ENCODE data around the gene DNAJB7.

The DNAJB7 gene

GRCh38 chr22:40862013-40862412, at the start of gene DNAJB7:
TSS of gene DNAJB7 (minus strand) at chr22:40862113. CDS start at chr22:40861994, 119 bp downstream.
- Histone ChIP-seq H3K27me3 (ENCODE audit: insufficient read depth, low read depth) (no peaks in the 10 kb centered on the region), H3K79me2 (ENCODE audit: insufficient read depth, low read depth) (peaks cover 51% of the 10 kb centered on the region), H2AFZ (ENCODE audit: low read depth) (no peak within 1 kb of the TSS), H3K4me3 (IDR thresholded peaks at IDR 0.05; ENCODE audit: insufficient read depth, low read depth, low read length) (no peak within 1 kb of the TSS), H3K4me1 (ENCODE audit: low read depth, poor library complexity, severe bottlenecking) (peaks cover 14% of the 10 kb centered on the region), H3K27ac (no peak within 1 kb of the TSS), H3K4me2 (no peak within 1 kb of the TSS), H3K36me3 (ENCODE audit: insufficient read depth) (no peaks in the 10 kb centered on the region), H3K9ac (no peak within 1 kb of the TSS), H4K20me1 (ENCODE audit: insufficient read depth) (no peaks in the 10 kb centered on the region)
- no peak for TF ChIP-seq CTCF (conservative IDR thresholded peaks at IDR 0.05; ENCODE audit: low read depth, low read length)

GRCh38 chr22:40908895-40909294, 47.0 kb upstream of the DNAJB7 start:
- H2AFZ ChIP-seq (ENCODE audit: low read depth) = no peak overlapping the region
- H3K4me3 ChIP-seq (IDR thresholded peaks at IDR 0.05; ENCODE audit: insufficient read depth, low read depth, low read length) = no peak overlapping the region
- H3K9ac ChIP-seq = no peak overlapping the region
- no peak overlapping the region for H3K4me2 ChIP-seq
- H3K27ac ChIP-seq = no peak overlapping the region
- H3K27me3 ChIP-seq (ENCODE audit: insufficient read depth, low read depth) = no peaks in the 10 kb centered on the region
- no peaks in the 10 kb centered on the region for H3K4me1 ChIP-seq (ENCODE audit: low read depth, poor library complexity, severe bottlenecking)
- H3K36me3 ChIP-seq (ENCODE audit: insufficient read depth) = no peaks in the 10 kb centered on the region
- no peaks in the 10 kb centered on the region for H3K79me2 ChIP-seq (ENCODE audit: insufficient read depth, low read depth)
- no peak for TF ChIP-seq CTCF (conservative IDR thresholded peaks at IDR 0.05; ENCODE audit: low read depth, low read length)
- H4K20me1 ChIP-seq (ENCODE audit: insufficient read depth) = no peaks in the 10 kb centered on the region

- H3K4me1 ChIP-seq (ENCODE audit: low read depth, poor library complexity, severe bottlenecking) = peaks cover 4% of the 10 kb centered on the region
- no peak overlapping the region for H3K4me2 ChIP-seq
- H2AFZ ChIP-seq (ENCODE audit: low read depth) = no peak overlapping the region
- no peaks in the 10 kb centered on the region for H4K20me1 ChIP-seq (ENCODE audit: insufficient read depth)
- H3K9ac ChIP-seq = no peak overlapping the region
- no peak for TF ChIP-seq CTCF (conservative IDR thresholded peaks at IDR 0.05; ENCODE audit: low read depth, low read length)
- no peaks in the 10 kb centered on the region for H3K79me2 ChIP-seq (ENCODE audit: insufficient read depth, low read depth)
- H3K4me3 ChIP-seq (IDR thresholded peaks at IDR 0.05; ENCODE audit: insufficient read depth, low read depth, low read length) = no peak overlapping the region
- no peaks in the 10 kb centered on the region for H3K36me3 ChIP-seq (ENCODE audit: insufficient read depth)
- no peak overlapping the region for H3K27ac ChIP-seq
- H3K27me3 ChIP-seq (ENCODE audit: insufficient read depth, low read depth) = no peaks in the 10 kb centered on the region
Observed at GRCh38 chr22:40904101-40904500, 42.2 kb upstream of the DNAJB7 start.

GRCh38 chr22:40898850-40899357, 37.0 kb upstream of the DNAJB7 start:
- no peaks in the 10 kb centered on the region for H3K79me2 ChIP-seq (ENCODE audit: insufficient read depth, low read depth)
- H4K20me1 ChIP-seq (ENCODE audit: insufficient read depth) = no peaks in the 10 kb centered on the region
- H2AFZ ChIP-seq (ENCODE audit: low read depth) = peak overlapping the region; percentile 37; the same call in 1 of the 2 replicates
- peak overlapping the region; percentile 30; the same call in 1 of the 2 replicates for H3K27ac ChIP-seq
- H3K36me3 ChIP-seq (ENCODE audit: insufficient read depth) = no peaks in the 10 kb centered on the region
- no peak overlapping the region for H3K4me3 ChIP-seq (IDR thresholded peaks at IDR 0.05; ENCODE audit: insufficient read depth, low read depth, low read length)
- peaks cover 12% of the 10 kb centered on the region for H3K4me1 ChIP-seq (ENCODE audit: low read depth, poor library complexity, severe bottlenecking)
- peak overlapping the region; percentile 17; the same call in 1 of the 2 replicates for H3K9ac ChIP-seq
- H3K27me3 ChIP-seq (ENCODE audit: insufficient read depth, low read depth) = no peaks in the 10 kb centered on the region
- peak overlapping the region; percentile 75 for H3K4me2 ChIP-seq
- peak; percentile 65 for TF ChIP-seq CTCF (conservative IDR thresholded peaks at IDR 0.05; ENCODE audit: low read depth, low read length)
